K562 (cell line): ENCODE data around the gene CD151. TPM values are rescaled to one million over a fixed set of nuclear protein-coding genes. Genes with fewer than 3 reads are reported as not detected.

Experiments used
- ATAC-seq: fragments of 200-7000 bp; cut with Tn5 transposase; 3 replicates; pipeline ENCODE4 v1.9.1; 2020; ENCODE audit warnings: moderate library complexity
- BruUV-seq: library from RNA; stranded (reverse); fragments of 400-500 nt; replicated peaks from 2 replicates; lab custom pipeline; 2021; lab: Mats Ljungman, UMichigan
- CTCF ChIA-PET: fragments of 300-600 bp; formaldehyde crosslinking; extraction: SDS; loops from one replicate; lab custom pipeline; 2021; ENCODE audit warnings: low intra/inter-chr PET ratio; lab: Yijun Ruan, JAX
- POLR2A ChIA-PET: fragments of 300-600, 350-650 bp; sonication (Branson Sonifier 250); formaldehyde crosslinking; extraction: SDS; loops from one replicate; lab custom pipeline; 2021; ENCODE audit warnings: antibody characterized with exemption, inconsistent platforms; lab: Yijun Ruan, JAX
- DNase-seq, 4 experiments: peaks; one replicate each; pipeline versions ENCODE4 v3.0.0 to v3.0.0-alpha.2; 2011 to 2018; ENCODE audit warnings: low spot score in 3 of 4, mixed read lengths in 3 of 4; ENCODE audit errors: extremely low read depth in 1 of 4
- FAIRE-seq: peaks from 2 replicates; lab custom pipeline; 2011; peaks lifted over from hg19 to GRCh38; lab: Jason Lieb, UNC
- H2AFZ ChIP-seq: 2 replicates; pipeline ENCODE4 v1.6.0; 2011; ENCODE audit warnings: low read depth, low read length, control low read depth, inconsistent platforms
- H3K27ac ChIP-seq: fragments of 200-600 bp; 3 replicates; pipeline ENCODE4 v1.8.0; 2011; ENCODE audit warnings: low read depth, mild to moderate bottlenecking, control low read depth, inconsistent platforms, low read length, moderate library complexity, mixed read lengths; ENCODE audit errors: extremely low read depth
- H3K27me3 ChIP-seq, 2 experiments: fragments of 300-600 bp in 1 of 2; 2 replicates in 1 of 2; 3 replicates in 1 of 2; pipeline versions ENCODE4 v1.6.0 to v1.8.0; 2011; ENCODE audit warnings: inconsistent platforms in 2 of 2, low read length in 2 of 2, mild to moderate bottlenecking in 1 of 2, mixed read lengths in 1 of 2, moderate library complexity in 1 of 2; ENCODE audit not compliant: control insufficient read depth in 2 of 2, insufficient read depth in 2 of 2
- H3K36me3 ChIP-seq: fragments of 300-600 bp; 3 replicates; pipeline ENCODE4 v1.8.0; 2011; ENCODE audit warnings: mild to moderate bottlenecking, low read length, inconsistent platforms; ENCODE audit not compliant: control insufficient read depth, insufficient read depth
- H3K4me1 ChIP-seq, 2 experiments: fragments of 200-600 bp in 1 of 2; replicated peaks in 1 of 2; 2 replicates in 1 of 2; 3 replicates in 1 of 2; pipeline versions ENCODE4 v1.5.1 to v1.8.0; 2011; ENCODE audit warnings: inconsistent platforms in 2 of 2, low read length in 2 of 2, mild to moderate bottlenecking in 1 of 2, mixed read lengths in 1 of 2, moderate library complexity in 1 of 2; ENCODE audit not compliant: control insufficient read depth in 2 of 2, insufficient read depth in 2 of 2
- H3K4me2 ChIP-seq: 2 replicates; pipeline ENCODE4 v1.6.1; 2011; ENCODE audit warnings: low read length, control low read depth, inconsistent platforms, mixed read lengths; ENCODE audit not compliant: insufficient read depth
- H3K4me3 ChIP-seq: fragments of 200-600 bp; sonication (generic), shearing (Covaris generic); 2 replicates; pipeline ENCODE4 v1.5.1; 2016; ENCODE audit warnings: control low read depth, inconsistent platforms
- H3K79me2 ChIP-seq: fragments of 200-600 bp; 3 replicates; pipeline ENCODE4 v1.8.0; 2011; ENCODE audit warnings: low read length, inconsistent platforms; ENCODE audit not compliant: control insufficient read depth, insufficient read depth
- H3K9ac ChIP-seq, 2 experiments: 2 replicates each; pipeline versions ENCODE4 v1.6.0 to v1.6.1; 2011; ENCODE audit warnings: low read depth in 2 of 2, low read length in 2 of 2, control low read depth in 1 of 2, inconsistent platforms in 1 of 2, mild to moderate bottlenecking in 1 of 2, mixed read lengths in 1 of 2; ENCODE audit not compliant: insufficient read depth in 1 of 2
- H3K9me1 ChIP-seq: one replicate; pipeline ENCODE4 v1.6.0; 2011; ENCODE audit warnings: inconsistent platforms, mild to moderate bottlenecking, low read length, moderate library complexity; ENCODE audit not compliant: control insufficient read depth, insufficient read depth
- H3K9me3 ChIP-seq: replicated peaks from 2 replicates; pipeline ENCODE4 v1.5.1; 2011; ENCODE audit warnings: low read depth, low read length, inconsistent platforms; ENCODE audit not compliant: control insufficient read depth, insufficient read depth
- H4K20me1 ChIP-seq: replicated peaks from 2 replicates; pipeline ENCODE4 v1.6.1; 2011; ENCODE audit warnings: low read length, inconsistent platforms, mixed read lengths; ENCODE audit not compliant: control insufficient read depth, insufficient read depth
- ETS2 ChIP-seq: IDR thresholded peaks from 2 replicates; pipeline ENCODE4 v1.6.1; 2016; ENCODE audit warnings: borderline replicate concordance, missing genetic modification characterization, mild to moderate bottlenecking, moderate library complexity, missing compliant biosample characterization; ENCODE audit not compliant: poor library complexity, severe bottlenecking
- PPARD ChIP-seq: fragments of 250-450 bp; sonication (Bioruptor Pico); IDR thresholded peaks from 2 replicates; pipeline ENCODE4 v1.8.0; 2022; ENCODE audit warnings: inconsistent platforms, mild to moderate bottlenecking, moderate library complexity
- RBFOX2 ChIP-seq: fragments of 200-400 bp; formaldehyde crosslinking; IDR thresholded peaks from 2 replicates; pipeline ENCODE4 v1.6.1; 2017; ENCODE audit warnings: low read depth, mild to moderate bottlenecking, low read length, moderate library complexity
- RBM15 ChIP-seq: fragments of 200-400 bp; formaldehyde crosslinking; IDR thresholded peaks from 2 replicates; pipeline ENCODE4 v1.6.1; 2018; ENCODE audit warnings: mild to moderate bottlenecking, low read length, moderate library complexity; ENCODE audit not compliant: insufficient read depth
- ZBTB33 ChIP-seq: sonication (generic); formaldehyde crosslinking; IDR thresholded peaks from 2 replicates; pipeline ENCODE4 v1.8.1; 2023; ENCODE audit warnings: mild to moderate bottlenecking, missing genetic modification reagents
- ZNF551 ChIP-seq: fragments of 250-450 bp; sonication (Bioruptor Pico); IDR thresholded peaks from 2 replicates; pipeline ENCODE4 v1.5.0; 2021; ENCODE audit warnings: mild to moderate bottlenecking, moderate library complexity
- WGBS: fragments of 100-300 bp; shearing (Covaris generic); methylation state at CpG from one replicate; pipeline ENCODE4 v1.1.6; 2016; ENCODE audit warnings: low coverage, mixed read lengths; ENCODE audit not compliant: insufficient coverage; ENCODE audit errors: missing lambda C conversion rate; 5-methylcytosine and 5-hydroxymethylcytosine counted together
- in situ Hi-C: fragments of 300-500 bp; cut with MboI; formaldehyde crosslinking; loops from 4 replicates; pipeline ENCODE4 v1.15.0; 2018; ENCODE audit warnings: inconsistent platforms, mixed read lengths
- intact Hi-C: fragments of 100-400 bp; cut with micrococcal nuclease; formaldehyde crosslinking; loops from 2 replicates; pipeline ENCODE4 v1.14.2; 2022
- polyA plus RNA-seq, 8 experiments: library from polyadenylated mRNA; depleted of rRNA in 4 of 8; stranded (reverse) in 5 of 8; unstranded in 3 of 8; fragments of >200 nt; fragmentation: Nextera tagmentation in 2 of 8; fragmentation: Illumina TruSeq in 1 of 8; extraction: Ambion mirVana in 2 of 8; extraction: Trizol in 1 of 8; gene quantifications; 2 replicates each; pipeline versions ENCODE4 v1.2.1 to v1.2.3, GENCODE V29; 2011 to 2014; ENCODE audit warnings: inconsistent platforms in 1 of 8, missing spikeins in 1 of 8
- total RNA-seq, 7 experiments: library from RNA; depleted of rRNA in 6 of 7; stranded (reverse); fragments of >200 nt in 6 of 7; fragmentation: Illumina TruSeq in 2 of 7; extraction: Trizol in 2 of 7; gene quantifications; 2 replicates each; pipeline versions ENCODE4 v1.2.1 to v1.2.3, GENCODE V29; 2011 to 2021; ENCODE audit warnings: low replicate concordance in 1 of 7

Gene CD151
- total and polyA plus RNA-seq, 9 of the 15 experiments (the other 6 are each of a cell fraction or from before 2014, with no cell fraction given): 2.3 to 187 (median 140) TPM

GRCh38 chr11:863910-864827 is 31.4 kb downstream of the CD151 start (continued):
- TF ChIP-seq RBM15: no peak

GRCh38 chr11:864898-865297 is 32.1 kb downstream of the CD151 start:
- POLR2A ChIA-PET: interaction anchor here (0.7 kb wide), 1 partner anchor 625 kb away, joined by 6 read pairs; no protein-coding TSS in a partner anchor
- peaks cover 21% of the 10 kb centered on the region for H4K20me1 ChIP-seq
- H3K36me3 ChIP-seq: peaks cover 17% of the 10 kb centered on the region; the same call in 1 of the 3 replicates
- H3K4me2 ChIP-seq: no peak overlapping the region
- H3K9me3 ChIP-seq: no peaks in the 10 kb centered on the region
- no TSS peak for BruUV-seq
- H3K27me3 ChIP-seq: no peaks in the 10 kb centered on the region
- H3K4me3 ChIP-seq: no peak overlapping the region
- CTCF ChIA-PET: no interaction called here
- no peaks in the 10 kb centered on the region for H3K79me2 ChIP-seq
- DNase-seq: no peak
- no peak overlapping the region for H3K9ac ChIP-seq
- H3K9me1 ChIP-seq: peaks cover 5% of the 10 kb centered on the region
- H2AFZ ChIP-seq: no peak overlapping the region
- peaks cover 8 to 96% of the 10 kb centered on the region in 2 experiments for H3K4me1 ChIP-seq
- H3K27ac ChIP-seq: no peak overlapping the region
- FAIRE-seq: no peak
- WGBS: 57% methylated on average over 9 of the region's 11 CpGs
- intact Hi-C loops (no loop called here), in situ Hi-C loops (no loop called here)
- no peak for ATAC-seq
- TF ChIP-seq ETS2 (tag) (no peak), RBFOX2 (0 out of 2 replicates have a peak, but pooled peaks have one; percentile 5), ZNF551 (CRISPR knock-in tag) (no peak), ZBTB33 (no peak), PPARD (CRISPR knock-in tag) (no peak)
